Prostate gland (tissue), 2 donors: ENCODE results near the gene TAC1. TPM values are rescaled to one million over a fixed set of nuclear protein-coding genes. Genes with fewer than 3 reads are reported as not detected.

ENCODE experiments used
- DNase-seq: peaks from one replicate; pipeline ENCODE4 v3.0.0-alpha.2; 2019; ENCODE audit warnings: low spot score
- H3K27ac ChIP-seq, 2 donors: fragments of 200-600 bp; sonication (generic); 2 replicates each; pipeline ENCODE4 v1.5.1; 2017 to 2019
- H3K27me3 ChIP-seq: fragments of 200-600 bp; sonication (generic); replicated peaks from 2 replicates; pipeline ENCODE4 v1.5.1; 2019; ENCODE audit not compliant: insufficient read depth
- H3K36me3 ChIP-seq, 2 donors: fragments of 200-600 bp; sonication (generic); 1 replicate in 1 of 2; 2 replicates in 1 of 2; pipeline versions ENCODE4 v1.5.1 to v1.8.1; 2017 to 2019
- H3K4me1 ChIP-seq: fragments of 200-600 bp; sonication (generic); replicated peaks from 2 replicates; pipeline ENCODE4 v1.5.1; 2019
- H3K4me3 ChIP-seq, 2 donors: fragments of 200-600 bp; sonication (generic); 2 replicates each; pipeline ENCODE4 v1.5.1; 2017 to 2019
- H3K9me3 ChIP-seq: fragments of 200-600 bp; sonication (generic); 2 replicates; pipeline ENCODE4 v1.5.1; 2017
- CTCF ChIP-seq, 4 experiments: fragments of 200-600 bp in 2 of 4; fragments of 450-650 bp in 2 of 4; sonication (generic) in 2 of 4; IDR thresholded peaks; 1 replicate in 3 of 4; 2 replicates in 1 of 4; pipeline ENCODE4 v1.5.1; 2016 to 2019; ENCODE audit warnings: antibody characterized with exemption in 4 of 4, mild to moderate bottlenecking in 2 of 4, moderate library complexity in 2 of 4
- POLR2A ChIP-seq: fragments of 450-650 bp; IDR thresholded peaks from one replicate; pipeline ENCODE4 v1.6.1; 2016; ENCODE audit warnings: antibody characterized with exemption, mild to moderate bottlenecking
- POLR2AphosphoS5 ChIP-seq: sonication (generic); formaldehyde crosslinking; IDR thresholded peaks from one replicate; pipeline ENCODE4 v1.6.1; 2017; ENCODE audit warnings: antibody characterized with exemption
- WGBS: methylation state at CpG from one replicate; pipeline ENCODE4 v1.1.5; 2018; 5-methylcytosine and 5-hydroxymethylcytosine counted together
- intact Hi-C: fragments of 100-400 bp; cut with DNase I; formaldehyde crosslinking; loops from one replicate; pipeline ENCODE4 v1.14.2; 2022
- total RNA-seq, 2 donors: library from RNA; depleted of rRNA; stranded (reverse); fragments of >200 nt; gene quantifications; one replicate each; pipeline ENCODE4 v1.1.0, GENCODE V29; 2016

TAC1 gene
- total RNA-seq, 2 donors from 2014 or later, result 0.50 TPM; not detected in 1

GRCh38 chr7:97722386-97722785 lies 9.5 kb upstream of the TAC1 start:
- H3K27ac ChIP-seq, result no peak overlapping the region
- H3K4me3 ChIP-seq, result no peak overlapping the region
- no peaks in the 10 kb centered on the region for H3K9me3 ChIP-seq
- no peaks in the 10 kb centered on the region for H3K27me3 ChIP-seq
- no peak for TF ChIP-seq POLR2A
- TF ChIP-seq CTCF (IDR thresholded peaks at IDR 0.05), result no peak
- no peak for TF ChIP-seq POLR2AphosphoS5
- 93% methylated on average over 3 of the region's 3 CpGs for WGBS
- no peaks in the 10 kb centered on the region for H3K36me3 ChIP-seq
- H3K4me1 ChIP-seq, result no peaks in the 10 kb centered on the region
- DNase-seq, result no peak
- intact Hi-C loops, result no loop called here

GRCh38 chr7:97732565-97733275 lies 834 bp downstream of the TAC1 start:
- TF ChIP-seq CTCF (IDR thresholded peaks at IDR 0.05) (no peak), POLR2AphosphoS5 (no peak), POLR2A (no peak)
- no peaks in the 10 kb centered on the region for H3K36me3 ChIP-seq
- H3K4me1 ChIP-seq, result no peaks in the 10 kb centered on the region
- intact Hi-C loops, result no loop called here
- no peaks in the 10 kb centered on the region for H3K27me3 ChIP-seq
- no peak overlapping the region for H3K27ac ChIP-seq
- peak overlapping the region in 1 of 2 donors; percentile 1 for H3K4me3 ChIP-seq
- DNase-seq, result no peak
- no peaks in the 10 kb centered on the region for H3K9me3 ChIP-seq
- 1% methylated on average over 41 of the region's 42 CpGs for WGBS

- Histone ChIP-seq H3K27ac (no peak overlapping the region), H3K9me3 (no peaks in the 10 kb centered on the region), H3K4me1 (no peaks in the 10 kb centered on the region), H3K36me3 (no peaks in the 10 kb centered on the region), H3K4me3 (peak overlapping the region in 1 of 2 donors; percentile 1), H3K27me3 (no peaks in the 10 kb centered on the region)
- TF ChIP-seq CTCF (IDR thresholded peaks at IDR 0.05) (no peak), POLR2AphosphoS5 (no peak), POLR2A (no peak)
- intact Hi-C loops, result no loop called here
- no peak for DNase-seq
- 2% methylated on average over 39 of the region's 59 CpGs for WGBS
Measured at GRCh38 chr7:97733276-97734161, 1.6 kb downstream of the TAC1 start.

GRCh38 chr7:97734255-97734654 lies 2.4 kb downstream of the TAC1 start:
- Histone ChIP-seq H3K27me3 (no peaks in the 10 kb centered on the region), H3K36me3 (no peaks in the 10 kb centered on the region), H3K4me3 (no peak overlapping the region), H3K27ac (no peak overlapping the region), H3K9me3 (no peaks in the 10 kb centered on the region), H3K4me1 (no peaks in the 10 kb centered on the region)
- no peak for DNase-seq
- TF ChIP-seq CTCF (IDR thresholded peaks at IDR 0.05), result no peak
- no peak for TF ChIP-seq POLR2A
- TF ChIP-seq POLR2AphosphoS5, result no peak
- intact Hi-C loops, result no loop called here
- 11% methylated on average over 2 of the region's 2 CpGs for WGBS
